ENCODE measurements around the gene SBK3. TPM values are rescaled to one million over a fixed set of nuclear protein-coding genes. Genes with fewer than 3 reads are reported as not detected.

Gene SBK3
- total RNA-seq, 1 experiment from 2014 or later: 2.4 TPM

Other genes with a start within 250 kb of the SBK3 start
- gene TMEM150B, start 220.2 kb downstream of the SBK3 start, total RNA-seq (2022): 1.6 and 3.4 TPM in 2 replicates
- gene KMT5C, start 205.7 kb downstream of the SBK3 start, total RNA-seq (2022): 25.8 and 26.3 TPM in 2 replicates
- 0.27 and 0.35 TPM in 2 replicates for gene COX6B2, start 190.8 kb downstream of the SBK3 start, total RNA-seq (2022)
- not detected in 2 replicates for gene GARIN5B, start 182.3 kb downstream of the SBK3 start, total RNA-seq (2022)
- 0.70 and 1.1 TPM in 2 replicates for gene IL11, start 175.1 kb downstream of the SBK3 start, total RNA-seq (2022)
- gene TMEM190, start 168.7 kb downstream of the SBK3 start, total RNA-seq (2022): not detected in 2 replicates
- gene TMEM238, start 161.3 kb downstream of the SBK3 start, total RNA-seq (2022): 18.1 and 22.7 TPM in 2 replicates
- 2,048 and 2,146 TPM in 2 replicates for gene RPL28, start 159.6 kb downstream of the SBK3 start, total RNA-seq (2022)
- gene UBE2S, start 137.8 kb downstream of the SBK3 start, total RNA-seq (2022): 279 and 293 TPM in 2 replicates
- gene SHISA7, start 102.2 kb downstream of the SBK3 start, total RNA-seq (2022): not detected in 2 replicates
- gene ISOC2, start 83.9 kb downstream of the SBK3 start, total RNA-seq (2022): 40.6 and 49.6 TPM in 2 replicates
- gene C19orf85, start 80.8 kb downstream of the SBK3 start, total RNA-seq (2022): not detected in 2 replicates
- 12.3 and 13.9 TPM in 2 replicates for gene ZNF628, start 68.9 kb downstream of the SBK3 start, total RNA-seq (2022)
- 40.9 and 45.2 TPM in 2 replicates for gene NAT14, start 60.4 kb downstream of the SBK3 start, total RNA-seq (2022)
- 0.58 and 0.86 TPM in 2 replicates for gene SSC5D, start 57.1 kb downstream of the SBK3 start, total RNA-seq (2022)
- gene SBK2, start 8.4 kb downstream of the SBK3 start, total RNA-seq (2022): not detected in 2 replicates
- 26.5 and 30.4 TPM in 2 replicates for gene ZNF579, start 35.3 kb upstream of the SBK3 start, total RNA-seq (2022)
- 27.2 and 27.7 TPM in 2 replicates for gene FIZ1, start 54.0 kb upstream of the SBK3 start, total RNA-seq (2022)
- gene ZNF524, start 54.7 kb upstream of the SBK3 start, total RNA-seq (2022): 10.8 and 11.1 TPM in 2 replicates
- 13.2 and 14.5 TPM in 2 replicates for gene ZNF865, start 60.1 kb upstream of the SBK3 start, total RNA-seq (2022)
- 8.5 and 10.2 TPM in 2 replicates for gene ZNF784, start 79.0 kb upstream of the SBK3 start, total RNA-seq (2022)
- 38.5 and 41.4 TPM in 2 replicates for gene ZNF580, start 95.5 kb upstream of the SBK3 start, total RNA-seq (2022)
- gene ZNF581, start 98.1 kb upstream of the SBK3 start, total RNA-seq (2022): 46.2 and 47.4 TPM in 2 replicates
- 17.4 and 17.6 TPM in 2 replicates for gene CCDC106, start 102.7 kb upstream of the SBK3 start, total RNA-seq (2022)
- gene U2AF2, start 109.5 kb upstream of the SBK3 start, total RNA-seq (2022): 289 TPM in 2 replicates
- 197 and 201 TPM in 2 replicates for gene EPN1, start 129.7 kb upstream of the SBK3 start, total RNA-seq (2022)
- not detected in 2 replicates for gene NLRP9, start 192.9 kb upstream of the SBK3 start, total RNA-seq (2022)
- not detected in 2 replicates for gene RFPL4A, start 213.6 kb upstream of the SBK3 start, total RNA-seq (2022)
- not detected in 2 replicates for gene RFPL4AL1, start 223.6 kb upstream of the SBK3 start, total RNA-seq (2022)

Measured in Caco-2 (cell line).